ENCODE measurements around the gene SDK2. TPM values are rescaled to one million over a fixed set of nuclear protein-coding genes. Genes with fewer than 3 reads are reported as not detected.
"Not testable (repeated sequence)": the region's sequence is repeated elsewhere in the genome, so short reads cannot be mapped to it uniquely, and the experiment has no call there.

SDK2 gene
- total and polyA plus RNA-seq, 9 of the 15 experiments (the other 6 are each of a cell fraction or from before 2014, with no cell fraction given), result 0.04 TPM; not detected in 8

DNA sequence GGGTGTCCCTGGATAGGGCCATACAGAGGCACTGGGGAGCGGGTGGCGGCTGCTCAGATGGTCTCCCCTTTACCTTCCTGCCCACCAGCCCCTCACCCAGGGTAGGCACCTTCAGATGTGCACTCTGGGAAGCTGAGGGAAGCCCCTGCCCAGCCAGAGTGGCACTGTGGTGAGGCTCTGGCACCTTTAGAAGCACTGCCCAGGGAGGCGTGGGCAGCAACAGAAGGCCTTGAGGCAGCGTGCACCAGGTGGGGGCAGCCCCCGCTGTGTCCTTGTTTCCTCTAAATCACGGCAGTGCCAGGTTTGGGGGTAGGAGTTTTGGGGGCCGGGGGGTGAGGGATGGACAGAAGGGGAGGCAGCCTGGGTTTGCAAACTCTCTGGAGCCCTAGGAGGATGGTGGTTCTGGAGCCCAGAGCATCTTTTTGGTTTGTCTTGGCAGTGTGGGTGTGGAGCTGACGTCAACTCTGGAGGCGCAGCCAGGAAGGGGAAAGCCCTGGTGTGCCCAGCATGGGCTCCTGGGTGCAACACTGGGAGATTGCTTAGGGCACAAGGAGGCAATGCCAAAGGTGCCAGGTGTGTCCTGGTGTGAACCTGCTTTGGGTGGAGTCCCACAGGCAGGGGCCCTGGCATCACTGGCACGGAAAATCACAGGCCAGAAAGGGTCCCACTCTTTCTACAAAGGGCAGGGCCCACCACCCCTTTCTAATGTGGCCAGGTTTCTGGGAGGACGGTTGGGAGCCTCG is 309.3 kb downstream of the SDK2 start:
- FAIRE-seq, result no peak
- no peaks in the 10 kb centered on the region for H4K20me1 ChIP-seq (replicated peaks; ENCODE audit: control insufficient read depth, insufficient read depth, low read length)
- no peak for DNase-seq (ENCODE audit: extremely low read depth in 1 of 4, low spot score in 3 of 4)
- H3K9me3 ChIP-seq (replicated peaks; ENCODE audit: control insufficient read depth, insufficient read depth, low read depth, low read length), result no peaks in the 10 kb centered on the region
- no peaks in the 10 kb centered on the region for H3K36me3 ChIP-seq (ENCODE audit: control insufficient read depth, insufficient read depth, low read length)
- ChIA-PET POLR2A (no interaction called here), CTCF (ENCODE audit: low intra/inter-chr PET ratio) (no interaction called here)
- in situ Hi-C loops (cut with MboI) (no loop called here), intact Hi-C loops (cut with micrococcal nuclease) (no loop called here)
- TF ChIP-seq PML (IDR thresholded peaks at IDR 0.05; ENCODE audit: low read length), result no peak
- TF ChIP-seq, protein P1, sequence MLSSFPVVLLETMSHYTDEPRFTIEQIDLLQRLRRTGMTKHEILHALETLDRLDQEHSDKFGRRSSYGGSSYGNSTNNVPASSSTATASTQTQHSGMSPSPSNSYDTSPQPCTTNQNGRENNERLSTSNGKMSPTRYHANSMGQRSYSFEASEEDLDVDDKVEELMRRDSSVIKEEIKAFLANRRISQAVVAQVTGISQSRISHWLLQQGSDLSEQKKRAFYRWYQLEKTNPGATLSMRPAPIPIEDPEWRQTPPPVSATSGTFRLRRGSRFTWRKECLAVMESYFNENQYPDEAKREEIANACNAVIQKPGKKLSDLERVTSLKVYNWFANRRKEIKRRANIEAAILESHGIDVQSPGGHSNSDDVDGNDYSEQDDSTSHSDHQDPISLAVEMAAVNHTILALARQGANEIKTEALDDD (IDR thresholded peaks at IDR 0.05), result no peak
- TF ChIP-seq CBX2 (IDR thresholded peaks at IDR 0.05; ENCODE audit: insufficient read depth, low read length, poor library complexity, severe bottlenecking), result no peak
- TF ChIP-seq KLF13 (tag; IDR thresholded peaks at IDR 0.05; ENCODE audit: borderline replicate concordance, low read depth), result no peak
- TF ChIP-seq ZNF644 (tag; IDR thresholded peaks at IDR 0.05; ENCODE audit: low read depth), result no peak
- TF ChIP-seq, protein P2, sequence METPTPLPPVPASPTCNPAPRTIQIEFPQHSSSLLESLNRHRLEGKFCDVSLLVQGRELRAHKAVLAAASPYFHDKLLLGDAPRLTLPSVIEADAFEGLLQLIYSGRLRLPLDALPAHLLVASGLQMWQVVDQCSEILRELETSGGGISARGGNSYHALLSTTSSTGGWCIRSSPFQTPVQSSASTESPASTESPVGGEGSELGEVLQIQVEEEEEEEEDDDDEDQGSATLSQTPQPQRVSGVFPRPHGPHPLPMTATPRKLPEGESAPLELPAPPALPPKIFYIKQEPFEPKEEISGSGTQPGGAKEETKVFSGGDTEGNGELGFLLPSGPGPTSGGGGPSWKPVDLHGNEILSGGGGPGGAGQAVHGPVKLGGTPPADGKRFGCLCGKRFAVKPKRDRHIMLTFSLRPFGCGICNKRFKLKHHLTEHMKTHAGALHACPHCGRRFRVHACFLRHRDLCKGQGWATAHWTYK (CRISPR knock-in tag; IDR thresholded peaks at IDR 0.05), result no peak
- TF ChIP-seq, protein P3, sequence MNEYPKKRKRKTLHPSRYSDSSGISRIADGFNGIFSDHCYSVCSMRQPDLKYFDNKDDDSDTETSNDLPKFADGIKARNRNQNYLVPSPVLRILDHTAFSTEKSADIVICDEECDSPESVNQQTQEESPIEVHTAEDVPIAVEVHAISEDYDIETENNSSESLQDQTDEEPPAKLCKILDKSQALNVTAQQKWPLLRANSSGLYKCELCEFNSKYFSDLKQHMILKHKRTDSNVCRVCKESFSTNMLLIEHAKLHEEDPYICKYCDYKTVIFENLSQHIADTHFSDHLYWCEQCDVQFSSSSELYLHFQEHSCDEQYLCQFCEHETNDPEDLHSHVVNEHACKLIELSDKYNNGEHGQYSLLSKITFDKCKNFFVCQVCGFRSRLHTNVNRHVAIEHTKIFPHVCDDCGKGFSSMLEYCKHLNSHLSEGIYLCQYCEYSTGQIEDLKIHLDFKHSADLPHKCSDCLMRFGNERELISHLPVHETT (CRISPR knock-in tag; conservative IDR thresholded peaks at IDR 0.05 in 1 of 2, IDR thresholded peaks at IDR 0.05 in 1 of 2), result no peak
- TF ChIP-seq ASH1L (IDR thresholded peaks at IDR 0.05; ENCODE audit: borderline replicate concordance, low read depth, partially characterized antibody), result no peak
- no TSS peak for BruUV-seq (replicated peaks)
- H3K9ac ChIP-seq (ENCODE audit: insufficient read depth in 1 of 2, low read depth in 2 of 2, low read length in 2 of 2), result no peak overlapping the region
- no peak overlapping the region for H3K4me2 ChIP-seq (ENCODE audit: insufficient read depth, low read length)
- H3K4me1 ChIP-seq (replicated peaks in 1 of 2; ENCODE audit: control insufficient read depth in 2 of 2, insufficient read depth in 2 of 2, low read length in 2 of 2), result peaks cover 0 to 4% of the 10 kb centered on the region in 2 experiments; a peak in 2 of 5 replicates
- no peak overlapping the region for H3K4me3 ChIP-seq
- H2AFZ ChIP-seq (ENCODE audit: low read depth, low read length), result no peak overlapping the region
- H3K79me2 ChIP-seq (ENCODE audit: control insufficient read depth, insufficient read depth, low read length), result no peaks in the 10 kb centered on the region
- peaks cover 0 to 43% of the 10 kb centered on the region in 2 experiments; a peak in 2 of 5 replicates for H3K27me3 ChIP-seq (ENCODE audit: control insufficient read depth in 2 of 2, insufficient read depth in 2 of 2, low read length in 2 of 2)
- no peak for ATAC-seq
- H3K27ac ChIP-seq (ENCODE audit: extremely low read depth, low read depth, low read length), result no peak overlapping the region
- under 1% methylated on average over 9 of the region's 12 CpGs for WGBS (ENCODE audit: insufficient coverage, low coverage, missing lambda C conversion rate)
- no peaks in the 10 kb centered on the region for H3K9me1 ChIP-seq (ENCODE audit: control insufficient read depth, insufficient read depth, low read length)

GRCh38 chr17:73333445-73333844 is 310.8 kb downstream of the SDK2 start:
- H3K36me3 ChIP-seq (ENCODE audit: control insufficient read depth, insufficient read depth, low read length); H2AFZ ChIP-seq (ENCODE audit: low read depth, low read length); H3K4me1 ChIP-seq (replicated peaks in 1 of 2; ENCODE audit: control insufficient read depth in 2 of 2, insufficient read depth in 2 of 2, low read length in 2 of 2); H4K20me1 ChIP-seq (replicated peaks; ENCODE audit: control insufficient read depth, insufficient read depth, low read length); in situ Hi-C loops (cut with MboI); H3K9me1 ChIP-seq (ENCODE audit: control insufficient read depth, insufficient read depth, low read length); H3K79me2 ChIP-seq (ENCODE audit: control insufficient read depth, insufficient read depth, low read length); H3K9ac ChIP-seq (ENCODE audit: insufficient read depth in 1 of 2, low read depth in 2 of 2, low read length in 2 of 2); BruUV-seq (replicated peaks); intact Hi-C loops (cut with micrococcal nuclease); H3K9me3 ChIP-seq (replicated peaks; ENCODE audit: control insufficient read depth, insufficient read depth, low read depth, low read length); DNase-seq (ENCODE audit: extremely low read depth in 1 of 4, low spot score in 3 of 4); H3K27ac ChIP-seq (ENCODE audit: extremely low read depth, low read depth, low read length); H3K4me3 ChIP-seq; ATAC-seq; POLR2A ChIA-PET; FAIRE-seq; H3K4me2 ChIP-seq (ENCODE audit: insufficient read depth, low read length): not testable (repeated sequence)
- CTCF ChIA-PET (ENCODE audit: low intra/inter-chr PET ratio), result interaction anchor here (0.6 to 0.7 kb wide), 2 partner anchors 37 to 123 kb away, joined by 4 to 8 read pairs; no protein-coding TSS in a partner anchor
- 25% methylated on average over 8 of the region's 9 CpGs for WGBS (ENCODE audit: insufficient coverage, low coverage, missing lambda C conversion rate)
- H3K27me3 ChIP-seq (ENCODE audit: control insufficient read depth in 2 of 2, insufficient read depth in 2 of 2, low read length in 2 of 2), result peaks cover 0 to 46% of the 10 kb centered on the region in 2 experiments; a peak in 2 of 5 replicates

Measured in K562 (cell line).